Mesothelial cell of epicardium (in vitro differentiated cells): ENCODE data around the gene CEP41. TPM values are rescaled to one million over a fixed set of nuclear protein-coding genes. Genes with fewer than 3 reads are reported as not detected.

ENCODE experiments used
- DNase-seq, 2 experiments: peaks; one replicate each; pipeline ENCODE4 v3.0.0; 2021; ENCODE audit warnings: low spot score in 2 of 2; ENCODE audit not compliant: unreplicated experiment in 2 of 2
- H3K27ac Mint-ChIP-seq: 2 replicates; pipeline ENCODE4 v1.8.0; 2021; ENCODE audit warnings: mixed read lengths
- H3K27me3 Mint-ChIP-seq: 2 replicates; pipeline ENCODE4 v1.8.0; 2021; ENCODE audit warnings: low read depth, mixed read lengths
- H3K36me3 Mint-ChIP-seq: 2 replicates; pipeline ENCODE4 v1.8.0; 2021; ENCODE audit warnings: mixed read lengths
- H3K4me1 Mint-ChIP-seq: 2 replicates; pipeline ENCODE4 v1.8.0; 2021; ENCODE audit warnings: mixed read lengths
- H3K4me3 Mint-ChIP-seq: 2 replicates; pipeline ENCODE4 v1.8.0; 2021; ENCODE audit warnings: mild to moderate bottlenecking, moderate library complexity, mixed read lengths
- H3K9me3 Mint-ChIP-seq: 2 replicates; pipeline ENCODE4 v1.8.0; 2021; ENCODE audit warnings: mixed read lengths
- total RNA-seq: library from RNA; stranded (reverse); gene quantifications from 3 replicates; pipeline ENCODE4 v1.2.1, GENCODE V29; 2021
- TF ChIP-seq, protein P1 (sequence below): fragments of 200-600 bp; sonication (generic); IDR thresholded peaks from one replicate; pipeline ENCODE4 v1.5.0; 2021; ENCODE audit warnings: antibody characterized with exemption; ENCODE audit not compliant: unreplicated experiment

The CEP41 gene
- total RNA-seq, 1 donor from 2014 or later, result 22.5 TPM

DNA sequence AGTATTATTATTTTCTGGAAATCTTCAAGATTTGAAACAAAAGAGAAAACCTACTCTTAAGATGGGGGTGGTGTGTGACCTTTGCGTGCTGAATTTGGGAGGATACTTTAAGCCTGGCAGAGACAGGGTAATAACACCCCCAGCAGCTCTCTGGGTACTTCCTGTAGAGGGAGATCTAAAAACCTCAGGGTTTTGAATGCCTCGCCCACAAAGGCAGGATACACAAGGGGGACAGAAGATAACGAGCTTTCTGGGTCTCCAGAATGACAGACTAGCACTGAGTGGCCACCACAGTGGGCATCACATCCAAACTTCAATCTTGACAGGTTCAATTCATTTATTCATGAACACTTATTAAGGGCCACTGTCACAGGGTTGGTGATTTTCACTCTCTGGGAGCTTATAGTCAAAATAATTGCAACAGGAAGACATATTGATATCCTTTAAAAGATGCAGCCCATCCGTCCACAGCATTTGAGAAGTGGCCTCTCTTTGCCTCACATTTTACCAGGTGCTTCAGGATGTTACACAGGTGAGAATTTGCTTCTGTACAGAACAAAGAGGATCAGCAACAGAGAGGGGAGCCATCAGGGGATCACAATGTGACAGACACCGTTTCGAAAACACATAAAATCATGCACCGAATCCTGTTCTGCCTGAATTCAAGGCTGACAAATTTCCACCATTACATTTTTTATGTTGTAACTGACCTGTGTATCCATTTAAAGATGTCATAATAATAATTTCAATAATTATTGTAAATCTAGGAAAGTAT is 46.2 kb downstream of the CEP41 start:
- H3K4me3 Mint-ChIP-seq, result no peak overlapping the region
- TF ChIP-seq, protein P1, sequence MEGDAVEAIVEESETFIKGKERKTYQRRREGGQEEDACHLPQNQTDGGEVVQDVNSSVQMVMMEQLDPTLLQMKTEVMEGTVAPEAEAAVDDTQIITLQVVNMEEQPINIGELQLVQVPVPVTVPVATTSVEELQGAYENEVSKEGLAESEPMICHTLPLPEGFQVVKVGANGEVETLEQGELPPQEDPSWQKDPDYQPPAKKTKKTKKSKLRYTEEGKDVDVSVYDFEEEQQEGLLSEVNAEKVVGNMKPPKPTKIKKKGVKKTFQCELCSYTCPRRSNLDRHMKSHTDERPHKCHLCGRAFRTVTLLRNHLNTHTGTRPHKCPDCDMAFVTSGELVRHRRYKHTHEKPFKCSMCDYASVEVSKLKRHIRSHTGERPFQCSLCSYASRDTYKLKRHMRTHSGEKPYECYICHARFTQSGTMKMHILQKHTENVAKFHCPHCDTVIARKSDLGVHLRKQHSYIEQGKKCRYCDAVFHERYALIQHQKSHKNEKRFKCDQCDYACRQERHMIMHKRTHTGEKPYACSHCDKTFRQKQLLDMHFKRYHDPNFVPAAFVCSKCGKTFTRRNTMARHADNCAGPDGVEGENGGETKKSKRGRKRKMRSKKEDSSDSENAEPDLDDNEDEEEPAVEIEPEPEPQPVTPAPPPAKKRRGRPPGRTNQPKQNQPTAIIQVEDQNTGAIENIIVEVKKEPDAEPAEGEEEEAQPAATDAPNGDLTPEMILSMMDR, result no peak
- H3K27me3 Mint-ChIP-seq, result no peaks in the 10 kb centered on the region
- DNase-seq, result no peak
- H3K4me1 Mint-ChIP-seq, result peaks cover 79% of the 10 kb centered on the region
- peak overlapping the region; percentile 73 for H3K27ac Mint-ChIP-seq
- H3K36me3 Mint-ChIP-seq, result peaks cover 4% of the 10 kb centered on the region
- H3K9me3 Mint-ChIP-seq, result no peaks in the 10 kb centered on the region

DNA sequence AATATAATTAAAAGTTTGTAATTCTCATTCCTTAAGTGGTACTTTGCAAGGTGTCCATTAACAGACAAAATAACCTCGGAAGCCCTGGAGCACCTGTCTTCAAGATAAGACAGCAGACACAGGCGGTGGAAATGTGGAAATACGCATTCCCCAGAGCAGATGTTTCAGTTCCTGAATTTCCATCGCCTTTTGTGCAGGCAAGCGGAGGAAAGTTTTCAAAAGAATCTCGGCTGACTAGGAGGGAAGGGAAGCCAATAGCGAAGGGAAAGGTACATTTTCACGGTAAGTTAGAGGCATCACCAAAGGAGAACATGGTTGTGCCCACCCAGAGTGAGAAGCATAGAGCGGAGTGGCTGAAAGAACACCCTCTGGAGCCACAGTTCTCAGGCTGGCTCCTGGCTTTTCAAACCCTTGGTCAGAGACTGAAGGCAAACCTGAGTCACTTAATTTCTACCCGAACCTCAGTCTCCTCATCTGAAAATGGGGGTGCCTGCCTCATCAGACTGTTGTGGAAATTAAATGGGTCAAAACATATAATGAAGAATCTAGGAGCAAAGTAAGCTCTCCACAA is 46.9 kb downstream of the CEP41 start:
- H3K36me3 Mint-ChIP-seq, result peaks cover 2% of the 10 kb centered on the region
- no peak for DNase-seq
- no peaks in the 10 kb centered on the region for H3K9me3 Mint-ChIP-seq
- peaks cover 78% of the 10 kb centered on the region for H3K4me1 Mint-ChIP-seq
- TF ChIP-seq, protein P1, result no peak
- H3K27me3 Mint-ChIP-seq, result no peaks in the 10 kb centered on the region
- no peak overlapping the region for H3K4me3 Mint-ChIP-seq
- H3K27ac Mint-ChIP-seq, result peak overlapping the region; percentile 92

- no peaks in the 10 kb centered on the region for H3K27me3 Mint-ChIP-seq
- DNase-seq, result no peak
- peaks cover 70% of the 10 kb centered on the region for H3K4me1 Mint-ChIP-seq
Measured at GRCh38 chr7:130393101-130393561, 47.7 kb downstream of the CEP41 start.

GRCh38 chr7:130390486-130390885 is 50.3 kb downstream of the CEP41 start:
- H3K4me3 Mint-ChIP-seq, result no peak overlapping the region

More at GRCh38 chr7:130393101-130393561, 47.7 kb downstream of the CEP41 start:
- TF ChIP-seq, protein P1, result no peak
- no peak overlapping the region for H3K4me3 Mint-ChIP-seq
- peak overlapping the region; percentile 92 for H3K27ac Mint-ChIP-seq
- peaks cover 2% of the 10 kb centered on the region for H3K36me3 Mint-ChIP-seq
- peaks cover 5% of the 10 kb centered on the region for H3K9me3 Mint-ChIP-seq

GRCh38 chr7:130388671-130389070 is 52.1 kb downstream of the CEP41 start:
- Mint-ChIP-seq H3K4me1 (peaks cover 27% of the 10 kb centered on the region), H3K9me3 (peaks cover 13% of the 10 kb centered on the region), H3K27me3 (no peaks in the 10 kb centered on the region), H3K36me3 (peaks cover 2% of the 10 kb centered on the region), H3K27ac (peak overlapping the region; percentile 67), H3K4me3 (no peak overlapping the region)
- TF ChIP-seq, protein P1, result no peak
- DNase-seq, result no peak

More at GRCh38 chr7:130390486-130390885, 50.3 kb downstream of the CEP41 start:
- no peak for DNase-seq
- H3K27ac Mint-ChIP-seq, result no peak overlapping the region
- H3K9me3 Mint-ChIP-seq, result peaks cover 13% of the 10 kb centered on the region
- H3K4me1 Mint-ChIP-seq, result peaks cover 44% of the 10 kb centered on the region
- H3K27me3 Mint-ChIP-seq, result no peaks in the 10 kb centered on the region
- TF ChIP-seq, protein P1, result no peak
- peaks cover 2% of the 10 kb centered on the region for H3K36me3 Mint-ChIP-seq
